ENCODE results near the gene OR6M1. TPM values are rescaled to one million over a fixed set of nuclear protein-coding genes. Genes with fewer than 3 reads are reported as not detected.

OR6M1 gene
- total RNA-seq, 4 donors from 2014 or later, result not detected

DNA sequence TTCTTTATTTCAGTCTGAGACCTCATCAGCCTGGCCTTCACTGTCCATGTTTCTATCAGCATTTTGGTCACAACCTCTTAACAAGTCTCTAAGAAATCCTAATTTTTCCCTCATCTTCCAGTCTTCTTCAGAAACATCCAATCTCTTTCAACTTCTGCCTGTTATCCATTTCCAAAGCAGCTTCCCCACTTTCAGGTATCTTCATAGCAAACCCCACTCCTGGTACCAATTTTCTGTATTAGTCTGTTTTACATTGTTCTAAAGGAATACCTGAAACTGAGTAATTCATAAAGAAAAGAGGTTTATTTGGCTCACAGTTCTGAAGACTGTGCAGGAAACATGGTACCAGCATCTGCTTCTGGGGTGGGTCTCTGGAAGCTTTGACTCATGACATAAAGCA is 43.7 kb downstream of the OR6M1 start:
- ATAC-seq, result no peak
- Histone ChIP-seq H3K27me3 (no peaks in the 10 kb centered on the region), H3K4me1 (no peaks in the 10 kb centered on the region), H3K27ac (no peak overlapping the region), H3K9me3 (peaks cover 0 to 22% (median 0%) of the 10 kb centered on the region in 3 donors), H3K4me3 (no peak overlapping the region), H3K36me3 (no peaks in the 10 kb centered on the region)
- no peak for TF ChIP-seq POLR2A (IDR thresholded peaks at IDR 0.05)

DNA sequence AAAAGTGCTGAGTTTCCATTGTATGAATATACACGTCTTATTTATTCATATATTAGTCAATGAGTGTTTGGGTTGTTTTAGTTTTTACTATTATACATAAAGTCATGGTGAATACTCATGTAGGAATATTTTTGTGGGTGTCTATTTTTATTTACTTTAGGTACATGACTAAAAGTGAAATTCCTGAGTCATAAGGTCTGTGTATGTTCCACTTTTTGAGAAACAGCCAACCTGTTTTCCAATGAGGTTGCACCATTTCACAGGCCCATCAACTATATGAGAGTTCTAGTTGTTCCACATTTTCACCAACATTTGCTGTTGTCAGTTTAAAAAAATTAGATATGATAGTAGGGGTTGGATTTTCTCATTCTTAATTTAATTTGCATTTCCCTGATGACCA is 45.3 kb downstream of the OR6M1 start:
- ATAC-seq, result no peak
- WGBS, 2 donors (ENCODE audit: low coverage in 1 of 2), result 78 to 85% methylated on average over 1 of the region's 1 CpG
- no peak overlapping the region for H3K4me3 ChIP-seq
- H3K4me1 ChIP-seq, result no peaks in the 10 kb centered on the region
- no peak overlapping the region for H3K27ac ChIP-seq
- TF ChIP-seq POLR2A (IDR thresholded peaks at IDR 0.05) (no peak), EP300 (IDR thresholded peaks at IDR 0.05) (no peak), POLR2AphosphoS5 (IDR thresholded peaks at IDR 0.05) (no peak)
- TF ChIP-seq, protein P1, sequence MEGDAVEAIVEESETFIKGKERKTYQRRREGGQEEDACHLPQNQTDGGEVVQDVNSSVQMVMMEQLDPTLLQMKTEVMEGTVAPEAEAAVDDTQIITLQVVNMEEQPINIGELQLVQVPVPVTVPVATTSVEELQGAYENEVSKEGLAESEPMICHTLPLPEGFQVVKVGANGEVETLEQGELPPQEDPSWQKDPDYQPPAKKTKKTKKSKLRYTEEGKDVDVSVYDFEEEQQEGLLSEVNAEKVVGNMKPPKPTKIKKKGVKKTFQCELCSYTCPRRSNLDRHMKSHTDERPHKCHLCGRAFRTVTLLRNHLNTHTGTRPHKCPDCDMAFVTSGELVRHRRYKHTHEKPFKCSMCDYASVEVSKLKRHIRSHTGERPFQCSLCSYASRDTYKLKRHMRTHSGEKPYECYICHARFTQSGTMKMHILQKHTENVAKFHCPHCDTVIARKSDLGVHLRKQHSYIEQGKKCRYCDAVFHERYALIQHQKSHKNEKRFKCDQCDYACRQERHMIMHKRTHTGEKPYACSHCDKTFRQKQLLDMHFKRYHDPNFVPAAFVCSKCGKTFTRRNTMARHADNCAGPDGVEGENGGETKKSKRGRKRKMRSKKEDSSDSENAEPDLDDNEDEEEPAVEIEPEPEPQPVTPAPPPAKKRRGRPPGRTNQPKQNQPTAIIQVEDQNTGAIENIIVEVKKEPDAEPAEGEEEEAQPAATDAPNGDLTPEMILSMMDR (IDR thresholded peaks at IDR 0.05), result no peak
- H3K36me3 ChIP-seq, result no peaks in the 10 kb centered on the region
- H3K27me3 ChIP-seq, result no peaks in the 10 kb centered on the region
- H3K9me3 ChIP-seq, result peaks cover 0 to 22% (median 0%) of the 10 kb centered on the region in 3 donors

DNA sequence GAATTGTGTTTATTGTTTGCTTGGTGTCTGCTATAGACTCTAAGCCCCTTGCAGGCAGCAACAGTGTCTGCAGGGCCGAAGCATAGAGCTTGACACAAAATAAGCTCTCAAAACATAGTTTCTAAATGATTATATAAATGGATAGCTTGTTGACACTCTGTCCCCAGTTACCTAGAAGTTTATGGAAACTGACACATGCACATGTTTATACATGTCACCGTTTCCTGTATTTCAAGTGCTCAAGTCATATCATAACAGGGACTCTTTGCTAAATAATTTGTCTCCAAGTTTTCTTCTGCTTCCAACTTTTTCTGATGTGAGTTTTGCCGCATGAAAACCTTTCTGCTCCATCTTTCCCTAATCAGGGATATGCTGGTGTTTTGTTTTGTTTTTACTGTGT is 48.2 kb downstream of the OR6M1 start:
- 52 to 63% methylated on average over 3 of the region's 3 CpGs for WGBS, 2 donors (ENCODE audit: low coverage in 1 of 2)
- TF ChIP-seq, protein P1 (IDR thresholded peaks at IDR 0.05), result no peak
- ATAC-seq, result no peak
- Histone ChIP-seq H3K27me3 (no peaks in the 10 kb centered on the region), H3K4me1 (no peaks in the 10 kb centered on the region), H3K4me3 (no peak overlapping the region), H3K36me3 (no peaks in the 10 kb centered on the region), H3K27ac (no peak overlapping the region), H3K9me3 (peaks cover 0 to 17% (median 0%) of the 10 kb centered on the region in 3 donors)

DNA sequence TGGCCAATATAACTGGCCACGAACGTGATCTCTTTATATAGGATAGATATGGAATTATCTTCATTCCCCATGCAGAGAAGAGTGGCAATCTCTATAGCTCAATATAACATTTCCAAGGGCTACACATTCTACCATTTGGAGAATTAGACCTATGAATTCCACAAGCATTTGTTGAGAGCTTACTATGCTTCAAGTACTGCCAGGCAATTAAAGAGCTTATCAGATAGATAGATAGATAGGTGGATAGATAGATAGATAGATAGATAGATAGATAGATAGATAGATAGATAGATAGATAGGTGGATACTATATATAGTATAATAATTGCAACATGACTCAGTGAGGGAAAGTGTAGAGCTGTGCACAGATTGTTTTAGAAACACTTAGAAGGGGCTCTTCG is 50.3 kb downstream of the OR6M1 start:
- no peaks in the 10 kb centered on the region for H3K9me3 ChIP-seq
- H3K27ac ChIP-seq, result no peak overlapping the region
- H3K36me3 ChIP-seq, result no peaks in the 10 kb centered on the region
- H3K4me1 ChIP-seq, result no peaks in the 10 kb centered on the region
- peaks cover 6% of the 10 kb centered on the region for H3K27me3 ChIP-seq
- no peak overlapping the region for H3K4me3 ChIP-seq
- TF ChIP-seq, protein P1 (IDR thresholded peaks at IDR 0.05), result no peak
- no peak for TF ChIP-seq POLR2AphosphoS5 (IDR thresholded peaks at IDR 0.05)
- no peak for TF ChIP-seq EP300 (IDR thresholded peaks at IDR 0.05)
- TF ChIP-seq POLR2A (IDR thresholded peaks at IDR 0.05), result no peak
- 91% methylated on average over 3 of the region's 3 CpGs; no CpG with 5 or more reads in 1 of the 2 donors for WGBS, 2 donors (ENCODE audit: low coverage in 1 of 2)
- ATAC-seq, result no peak

Small RNAs within 50 kb of the gene (small RNA-seq; reads per million reads assigned to genes)
- 0 reads per million in 4 donors for gene RNU1-21P

Other genes starting within 250 kb of the OR6M1 start
- gene SCN3B, start 151.7 kb downstream of the OR6M1 start, total RNA-seq, result 1 to 10 TPM in 2 of 4 donors, under 1 TPM in 2; 0.31 to 2.7 (median 1.4) TPM
- 10 to 100 TPM in 1 of 4 donors, 1 to 10 TPM in 3; 3.6 to 10.4 (median 6.4) TPM for gene ZNF202, start 64.7 kb downstream of the OR6M1 start, total RNA-seq
- not detected for gene OR6X1, start 51.8 kb downstream of the OR6M1 start, total RNA-seq
- gene TMEM225, start 79.3 kb upstream of the OR6M1 start, total RNA-seq, result not detected
- not detected for gene OR8D4, start 95.8 kb upstream of the OR6M1 start, total RNA-seq
- not detected for gene OR4D5, start 133.3 kb upstream of the OR6M1 start, total RNA-seq
- not detected for gene OR6T1, start 137.5 kb upstream of the OR6M1 start, total RNA-seq
- gene OR10S1, start 171.4 kb upstream of the OR6M1 start, total RNA-seq, result not detected
- not detected for gene OR10G6, start 188.8 kb upstream of the OR6M1 start, total RNA-seq
- not detected for gene OR10G4, start 206.6 kb upstream of the OR6M1 start, total RNA-seq
- gene OR10G9, start 216.7 kb upstream of the OR6M1 start, total RNA-seq, result not detected
- gene OR10G8, start 220.4 kb upstream of the OR6M1 start, total RNA-seq, result not detected
- not detected for gene OR10G7, start 235.0 kb upstream of the OR6M1 start, total RNA-seq

Data from gastroesophageal sphincter (tissue), 4 donors.